H9 (cell line): ENCODE data around the gene GRIK1. TPM values are rescaled to one million over a fixed set of nuclear protein-coding genes. Genes with fewer than 3 reads are reported as not detected.
A peak's percentile ranks its signal among the peaks of the same experiment; 100 is the strongest.

Source experiments
- DNase-seq: peaks from one replicate; pipeline ENCODE4 v3.0.0-alpha.2; 2017
- H2AFZ ChIP-seq: one replicate; pipeline ENCODE4 v1.6.1; 2013; ENCODE audit warnings: mild to moderate bottlenecking, low read length, control low read depth, moderate library complexity
- H2AK5ac ChIP-seq: 2 replicates; pipeline ENCODE4 v1.6.1; 2013; ENCODE audit warnings: low read length, control low read depth, mixed read lengths; ENCODE audit not compliant: insufficient read length
- H2BK120ac ChIP-seq: one replicate; pipeline ENCODE4 v1.6.1; 2013; ENCODE audit warnings: low read depth, mild to moderate bottlenecking, low read length, control low read depth, inconsistent platforms; ENCODE audit not compliant: poor library complexity, severe bottlenecking
- H2BK12ac ChIP-seq: 2 replicates; pipeline ENCODE4 v1.6.1; 2013; ENCODE audit warnings: low read length, control low read depth, mixed read lengths, low read depth; ENCODE audit not compliant: insufficient read length
- H2BK15ac ChIP-seq: 2 replicates; pipeline ENCODE4 v1.6.1; 2013; ENCODE audit warnings: low read depth, low read length, control low read depth
- H2BK20ac ChIP-seq: one replicate; pipeline ENCODE4 v1.6.1; 2013; ENCODE audit warnings: low read depth, mild to moderate bottlenecking, low read length, control low read depth, inconsistent platforms; ENCODE audit not compliant: poor library complexity, severe bottlenecking
- H2BK5ac ChIP-seq: 2 replicates; pipeline ENCODE4 v1.6.1; 2013; ENCODE audit warnings: low read length, control low read depth, mixed read lengths; ENCODE audit not compliant: insufficient read length
- H3K14ac ChIP-seq: 2 replicates; pipeline ENCODE4 v1.6.1; 2013; ENCODE audit warnings: low read length, control low read depth; ENCODE audit not compliant: insufficient read depth
- H3K18ac ChIP-seq: 2 replicates; pipeline ENCODE4 v1.6.1; 2013; ENCODE audit warnings: low read depth, mild to moderate bottlenecking, mixed read lengths, low read length, control low read depth; ENCODE audit not compliant: insufficient read length
- H3K23ac ChIP-seq: 2 replicates; pipeline ENCODE4 v1.6.1; 2013; ENCODE audit warnings: low read length, control low read depth, mixed read lengths, low read depth; ENCODE audit not compliant: insufficient read length
- H3K23me2 ChIP-seq: 2 replicates; pipeline ENCODE4 v1.6.1; 2013; ENCODE audit warnings: low read depth, mild to moderate bottlenecking, mixed read lengths, low read length, control low read depth; ENCODE audit not compliant: insufficient read length, poor library complexity, severe bottlenecking
- H3K27ac ChIP-seq: 2 replicates; pipeline ENCODE4 v1.5.1; 2013; ENCODE audit warnings: low read length, control low read depth, mixed read lengths, low read depth; ENCODE audit not compliant: insufficient read length
- H3K27me3 ChIP-seq: 2 replicates; pipeline ENCODE4 v1.6.1; 2013; ENCODE audit warnings: low read length, control low read depth, inconsistent platforms; ENCODE audit not compliant: insufficient read depth
- H3K4ac ChIP-seq: 2 replicates; pipeline ENCODE4 v1.6.1; 2013; ENCODE audit warnings: low read depth, mild to moderate bottlenecking, control low read depth, inconsistent platforms, low read length, moderate library complexity
- H3K4me1 ChIP-seq: 2 replicates; pipeline ENCODE4 v1.6.1; 2013; ENCODE audit warnings: low read length, control low read depth, inconsistent platforms; ENCODE audit not compliant: insufficient read depth
- H3K4me2 ChIP-seq: 2 replicates; pipeline ENCODE4 v1.6.1; 2013; ENCODE audit warnings: low read length, control low read depth, mixed read lengths; ENCODE audit not compliant: insufficient read length, insufficient read depth
- H3K56ac ChIP-seq: 2 replicates; pipeline ENCODE4 v1.6.1; 2013; ENCODE audit warnings: low read depth, mild to moderate bottlenecking, mixed read lengths, low read length, control low read depth; ENCODE audit not compliant: insufficient read length
- H3K79me1 ChIP-seq: 2 replicates; pipeline ENCODE4 v1.6.1; 2013; ENCODE audit warnings: low read depth, mild to moderate bottlenecking, moderate library complexity, low read length, control low read depth, inconsistent platforms; ENCODE audit not compliant: insufficient read depth, poor library complexity, severe bottlenecking
- H3K79me2 ChIP-seq: 2 replicates; pipeline ENCODE4 v1.6.1; 2013; ENCODE audit warnings: low read length, control low read depth, inconsistent platforms; ENCODE audit not compliant: insufficient read depth
- H3K9ac ChIP-seq: 2 replicates; pipeline ENCODE4 v1.6.1; 2013; ENCODE audit warnings: low read length, control low read depth, mixed read lengths; ENCODE audit not compliant: insufficient read length; ENCODE audit errors: extremely low read depth
- H3K9me3 ChIP-seq: one replicate; pipeline ENCODE4 v1.6.1; 2013; ENCODE audit warnings: low read depth, low read length, inconsistent platforms; ENCODE audit not compliant: control insufficient read depth
- H3T11ph ChIP-seq: one replicate; pipeline ENCODE4 v1.6.1; 2013; ENCODE audit warnings: mild to moderate bottlenecking, low read length, control low read depth, inconsistent platforms
- H4K20me1 ChIP-seq: one replicate; pipeline ENCODE4 v1.6.1; 2013; ENCODE audit not compliant: control insufficient read depth, insufficient read length, insufficient read depth
- H4K5ac ChIP-seq: 2 replicates; pipeline ENCODE4 v1.6.1; 2013; ENCODE audit warnings: low read depth, mild to moderate bottlenecking, mixed read lengths, low read length, control low read depth; ENCODE audit not compliant: insufficient read length
- H4K8ac ChIP-seq: replicated peaks from 2 replicates; pipeline ENCODE4 v1.6.1; 2013; ENCODE audit warnings: low read length, control low read depth, mixed read lengths, low read depth; ENCODE audit not compliant: insufficient read length
- H4K91ac ChIP-seq: 2 replicates; pipeline ENCODE4 v1.6.1; 2013; ENCODE audit warnings: low read depth, mild to moderate bottlenecking, moderate library complexity, mixed read lengths, low read length, control low read depth; ENCODE audit not compliant: insufficient read length
- H3K27ac Mint-ChIP-seq, 3 experiments: 2 replicates in 2 of 3; 3 replicates in 1 of 3; pipeline ENCODE4 v1.8.0; 2020 to 2021; ENCODE audit warnings: mixed read lengths in 3 of 3, mild to moderate bottlenecking in 1 of 3, moderate library complexity in 1 of 3
- H3K27me3 Mint-ChIP-seq: 2 replicates; pipeline ENCODE4 v1.8.0; 2021; ENCODE audit warnings: low read depth, mild to moderate bottlenecking, moderate library complexity, mixed read lengths
- H3K36me3 Mint-ChIP-seq, 3 experiments: 2 replicates in 2 of 3; 3 replicates in 1 of 3; pipeline ENCODE4 v1.8.0; 2020 to 2021; ENCODE audit warnings: low read depth in 3 of 3, mixed read lengths in 3 of 3; ENCODE audit not compliant: insufficient read depth in 1 of 3
- H3K4me1 Mint-ChIP-seq, 2 experiments: 2 replicates each; pipeline ENCODE4 v1.8.0; 2020; ENCODE audit warnings: mixed read lengths in 2 of 2
- H3K4me3 Mint-ChIP-seq, 2 experiments: 2 replicates in 1 of 2; 3 replicates in 1 of 2; pipeline ENCODE4 v1.8.0; 2020 to 2021; ENCODE audit warnings: mild to moderate bottlenecking in 2 of 2, mixed read lengths in 2 of 2, moderate library complexity in 1 of 2
- H3K9me3 Mint-ChIP-seq, 2 experiments: 2 replicates in 1 of 2; 3 replicates in 1 of 2; pipeline ENCODE4 v1.8.0; 2020; ENCODE audit warnings: mild to moderate bottlenecking in 2 of 2, mixed read lengths in 2 of 2, moderate library complexity in 1 of 2
- WGBS: extraction: QIAGEN DNeasy Blood & Tissue Kit; methylation state at CpG from one replicate; pipeline ENCODE4 v1.1.7; 2013; ENCODE audit warnings: missing lambda C conversion rate, low lambda C conversion rate, mixed read lengths; ENCODE audit not compliant: insufficient read length; ENCODE audit errors: extremely low coverage; 5-methylcytosine and 5-hydroxymethylcytosine counted together
- total RNA-seq: library from RNA; stranded (reverse); gene quantifications from 2 replicates; pipeline ENCODE4 v1.2.1, GENCODE V29; 2021
- TF ChIP-seq, protein P1 (sequence below): fragments of 200-600 bp; sonication (generic); conservative IDR thresholded peaks from 3 replicates; pipeline ENCODE4 v1.8.0; 2021; ENCODE audit warnings: antibody characterized with exemption, mild to moderate bottlenecking

The GRIK1 gene
- total RNA-seq, 1 experiment from 2014 or later = not detected

- Histone ChIP-seq H2AFZ (no peak overlapping the region), H3K4ac (no peak overlapping the region), H3K23me2 (no peaks in the 10 kb centered on the region), H3K27me3 (no peaks in the 10 kb centered on the region), H2BK5ac (no peak overlapping the region), H3K9ac (no peak overlapping the region), H3K27ac (no peak overlapping the region), H3K14ac (no peak overlapping the region), H2BK15ac (no peak overlapping the region), H3K79me2 (no peaks in the 10 kb centered on the region), H3K79me1 (no peaks in the 10 kb centered on the region), H3K4me1 (no peaks in the 10 kb centered on the region; the same call in 1 of the 2 replicates), H3K4me2 (no peak overlapping the region), H4K5ac (no peak overlapping the region), H2AK5ac (no peak overlapping the region), H3K9me3 (no peaks in the 10 kb centered on the region), H3K18ac (no peak overlapping the region), H2BK20ac (no peak overlapping the region), H2BK120ac (no peak overlapping the region), H2BK12ac (no peak overlapping the region), H3K23ac (no peak overlapping the region), H4K20me1 (no peaks in the 10 kb centered on the region), H3K56ac (no peak overlapping the region), H3T11ph (no peak overlapping the region), H4K8ac (no peak overlapping the region), H4K91ac (no peak overlapping the region)
- TF ChIP-seq, protein P1, sequence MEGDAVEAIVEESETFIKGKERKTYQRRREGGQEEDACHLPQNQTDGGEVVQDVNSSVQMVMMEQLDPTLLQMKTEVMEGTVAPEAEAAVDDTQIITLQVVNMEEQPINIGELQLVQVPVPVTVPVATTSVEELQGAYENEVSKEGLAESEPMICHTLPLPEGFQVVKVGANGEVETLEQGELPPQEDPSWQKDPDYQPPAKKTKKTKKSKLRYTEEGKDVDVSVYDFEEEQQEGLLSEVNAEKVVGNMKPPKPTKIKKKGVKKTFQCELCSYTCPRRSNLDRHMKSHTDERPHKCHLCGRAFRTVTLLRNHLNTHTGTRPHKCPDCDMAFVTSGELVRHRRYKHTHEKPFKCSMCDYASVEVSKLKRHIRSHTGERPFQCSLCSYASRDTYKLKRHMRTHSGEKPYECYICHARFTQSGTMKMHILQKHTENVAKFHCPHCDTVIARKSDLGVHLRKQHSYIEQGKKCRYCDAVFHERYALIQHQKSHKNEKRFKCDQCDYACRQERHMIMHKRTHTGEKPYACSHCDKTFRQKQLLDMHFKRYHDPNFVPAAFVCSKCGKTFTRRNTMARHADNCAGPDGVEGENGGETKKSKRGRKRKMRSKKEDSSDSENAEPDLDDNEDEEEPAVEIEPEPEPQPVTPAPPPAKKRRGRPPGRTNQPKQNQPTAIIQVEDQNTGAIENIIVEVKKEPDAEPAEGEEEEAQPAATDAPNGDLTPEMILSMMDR = no peak
- H3K4me1 Mint-ChIP-seq = peaks cover 33 to 37% of the 10 kb centered on the region in 2 experiments
- H3K4me3 Mint-ChIP-seq = no peak overlapping the region; a peak in 1 of 5 replicates
- H3K27ac Mint-ChIP-seq = peak overlapping the region in 1 of 3 experiments; percentile 24; a peak in 1 of 7 replicates
- DNase-seq = no peak
- WGBS = no CpG with 5 or more reads among the region's 6 CpGs
- no peaks in the 10 kb centered on the region for H3K27me3 Mint-ChIP-seq
- H3K9me3 Mint-ChIP-seq = peaks cover 4 to 9% of the 10 kb centered on the region in 2 experiments; a peak in 3 of 5 replicates
- H3K36me3 Mint-ChIP-seq = peaks cover 0 to 6% (median 5%) of the 10 kb centered on the region in 3 experiments; a peak in 4 of 7 replicates
Observed at GRCh38 chr21:29616209-29616751, 323.5 kb downstream of the GRIK1 start.
